Common myeloid progenitor, CD34-positive (primary cell): Measurements from ENCODE around the gene TEX2.

Source experiments
- CTCF ChIA-PET: fragments of 350-600 bp; sonication (Branson Sonifier 250); formaldehyde crosslinking; loops from one replicate; lab custom pipeline; 2021; ENCODE audit warnings: antibody characterized with exemption; lab: Charles Lee
- POLR2A ChIA-PET: fragments of 350-600 bp; sonication (Branson Sonifier 250); formaldehyde crosslinking; loops from one replicate; lab custom pipeline; 2021; ENCODE audit warnings: antibody characterized with exemption; lab: Charles Lee
- DNase-seq, 3 donors: peaks; one replicate each; pipeline versions ENCODE4 v3.0.0 to v3.0.0-alpha.2; 2013
- H3K27ac ChIP-seq, 2 experiments: 1 replicate in 1 of 2; 2 replicates in 1 of 2; pipeline ENCODE4 v1.7.0; 2013; ENCODE audit warnings: inconsistent platforms in 2 of 2, low read length in 2 of 2, mild to moderate bottlenecking in 2 of 2, low read depth in 1 of 2, moderate library complexity in 1 of 2; ENCODE audit not compliant: severe bottlenecking in 2 of 2, insufficient read depth in 1 of 2, poor library complexity in 1 of 2
- H3K27me3 ChIP-seq, 5 experiments: replicated peaks in 2 of 5; 1 replicate in 3 of 5; 2 replicates in 2 of 5; pipeline versions ENCODE4 v1.6.1 to v1.7.0; 2013; ENCODE audit warnings: low read length in 4 of 5, mild to moderate bottlenecking in 2 of 5, moderate library complexity in 2 of 5, inconsistent platforms in 1 of 5; ENCODE audit not compliant: insufficient read depth in 5 of 5, control insufficient read depth in 4 of 5
- H3K36me3 ChIP-seq, 4 experiments: 1 replicate in 2 of 4; 2 replicates in 2 of 4; pipeline versions ENCODE4 v1.6.1 to v1.7.0; 2013; ENCODE audit warnings: low read length in 3 of 4, control low read depth in 1 of 4, mild to moderate bottlenecking in 1 of 4; ENCODE audit not compliant: control insufficient read depth in 4 of 4, insufficient read depth in 4 of 4
- H3K4me1 ChIP-seq, 4 experiments: 1 replicate in 3 of 4; 2 replicates in 1 of 4; pipeline versions ENCODE4 v1.6.1 to v1.7.1; 2013; ENCODE audit warnings: low read length in 3 of 4, mild to moderate bottlenecking in 3 of 4, control low read depth in 1 of 4, inconsistent platforms in 1 of 4, moderate library complexity in 1 of 4; ENCODE audit not compliant: control insufficient read depth in 4 of 4, insufficient read depth in 4 of 4; ENCODE audit errors: control extremely low read depth in 1 of 4
- H3K4me3 ChIP-seq, 7 experiments: 1 replicate in 4 of 7; 2 replicates in 3 of 7; pipeline versions ENCODE4 v1.5.1 to v1.7.0; 2013; ENCODE audit warnings: mild to moderate bottlenecking in 7 of 7, low read length in 6 of 7, moderate library complexity in 6 of 7, inconsistent platforms in 2 of 7, low read depth in 2 of 7, control low read depth in 1 of 7; ENCODE audit not compliant: insufficient read depth in 4 of 7, control insufficient read depth in 1 of 7; ENCODE audit errors: extremely low read depth in 1 of 7
- H3K9me3 ChIP-seq, 5 experiments: 1 replicate in 4 of 5; 2 replicates in 1 of 5; pipeline versions ENCODE4 v1.6.1 to v1.7.1; 2013; ENCODE audit warnings: low read length in 4 of 5, mild to moderate bottlenecking in 2 of 5, inconsistent platforms in 1 of 5, low read depth in 1 of 5, moderate library complexity in 1 of 5; ENCODE audit not compliant: control insufficient read depth in 4 of 5, insufficient read depth in 2 of 5; ENCODE audit errors: control extremely low read depth in 1 of 5
- whole genome bisulfite sequencing: methylation state at CpG from one replicate; pipeline ENCODE4 v1.1.5; 2013; ENCODE audit not compliant: insufficient coverage; 5-methylcytosine and 5-hydroxymethylcytosine counted together

TEX2 gene

GRCh38 chr17:64198331-64199090, 64.5 kb downstream of the TEX2 start:
- H3K4me3 ChIP-seq = no peak overlapping the region
- CTCF ChIA-PET = interaction anchor here (1.0 to 1.9 kb wide), 3 partner anchors 10 to 27 kb away, joined by 3 to 4 read pairs (median 4); no protein-coding TSS in a partner anchor

GRCh38 chr17:64196601-64197000, 66.5 kb downstream of the TEX2 start:
- no peak for DNase-seq
- no peaks in the 10 kb centered on the region for H3K27me3 ChIP-seq
- ChIA-PET CTCF (no interaction called here), POLR2A (no interaction called here)
- H3K9me3 ChIP-seq = peaks cover 0 to 10% (median 2%) of the 10 kb centered on the region in 5 experiments
- no CpG with 5 or more reads among the region's 4 CpGs for WGBS
- H3K36me3 ChIP-seq = peaks cover 7 to 22% (median 12%) of the 10 kb centered on the region in 4 experiments
- no peak overlapping the region for H3K27ac ChIP-seq
- H3K4me3 ChIP-seq = no peak overlapping the region
- H3K4me1 ChIP-seq = peaks cover 7 to 16% (median 13%) of the 10 kb centered on the region in 4 experiments

More at GRCh38 chr17:64198331-64199090, 64.5 kb downstream of the TEX2 start:
- Histone ChIP-seq H3K9me3 (peaks cover 0 to 10% (median 2%) of the 10 kb centered on the region in 5 experiments), H3K4me1 (peaks cover 7 to 17% (median 13%) of the 10 kb centered on the region in 4 experiments), H3K27me3 (no peaks in the 10 kb centered on the region), H3K36me3 (peaks cover under 1 to 6% (median 4%) of the 10 kb centered on the region in 4 experiments), H3K27ac (no peak overlapping the region)
- POLR2A ChIA-PET = no interaction called here
- DNase-seq = no peak
- WGBS = 95% methylated on average over 2 of the region's 5 CpGs

GRCh38 chr17:64193561-64193960, 69.5 kb downstream of the TEX2 start:
- Histone ChIP-seq H3K27me3 (no peaks in the 10 kb centered on the region), H3K36me3 (peaks cover 10 to 34% (median 19%) of the 10 kb centered on the region in 4 experiments)
- CTCF ChIA-PET = interaction anchor here (1.2 to 1.6 kb wide), 5 partner anchors 10 to 187 kb away, joined by 4 to 6 read pairs (median 5); no protein-coding TSS in a partner anchor

GRCh38 chr17:64192589-64192988, 70.5 kb downstream of the TEX2 start:
- Histone ChIP-seq H3K27me3 (no peaks in the 10 kb centered on the region), H3K4me3 (no peak overlapping the region), H3K9me3 (peaks cover 0 to 7% (median 0%) of the 10 kb centered on the region in 5 experiments), H3K36me3 (peaks cover 10 to 37% (median 23%) of the 10 kb centered on the region in 4 experiments), H3K27ac (no peak overlapping the region), H3K4me1 (no peaks in the 10 kb centered on the region)
- no peak for DNase-seq
- ChIA-PET POLR2A (interaction anchor here (2.1 kb wide), 1 partner anchor 46 kb away, joined by 5 read pairs; no protein-coding TSS in a partner anchor), CTCF (interaction anchor here (0.8 to 1.5 kb wide), 3 partner anchors 17 to 297 kb away, joined by 3 to 4 read pairs (median 4); no protein-coding TSS in a partner anchor)
- WGBS = 50% methylated on average over 2 of the region's 3 CpGs

More at GRCh38 chr17:64193561-64193960, 69.5 kb downstream of the TEX2 start:
- Histone ChIP-seq H3K27ac (no peak overlapping the region), H3K4me1 (no peaks in the 10 kb centered on the region), H3K9me3 (peaks cover 0 to 10% (median 2%) of the 10 kb centered on the region in 5 experiments), H3K4me3 (no peak overlapping the region)
- no peak for DNase-seq
- 97% methylated on average over 6 of the region's 9 CpGs for WGBS
- POLR2A ChIA-PET = interaction anchor here (2.1 kb wide), 1 partner anchor 47 kb away, joined by 5 read pairs; no protein-coding TSS in a partner anchor

GRCh38 chr17:64190472-64190871, 72.6 kb downstream of the TEX2 start:
- Histone ChIP-seq H3K4me1 (no peaks in the 10 kb centered on the region), H3K27ac (no peak overlapping the region), H3K27me3 (no peaks in the 10 kb centered on the region), H3K4me3 (no peak overlapping the region), H3K9me3 (no peaks in the 10 kb centered on the region), H3K36me3 (peaks cover 11 to 50% (median 32%) of the 10 kb centered on the region in 4 experiments)
- POLR2A ChIA-PET = no interaction called here
- 89% methylated on average over 5 of the region's 6 CpGs for WGBS
- no peak for DNase-seq
- CTCF ChIA-PET = no interaction called here

GRCh38 chr17:64188088-64188487, 75.0 kb downstream of the TEX2 start:
- Histone ChIP-seq H3K4me3 (no peak overlapping the region), H3K27me3 (no peaks in the 10 kb centered on the region), H3K9me3 (no peaks in the 10 kb centered on the region), H3K36me3 (peaks cover 10 to 40% (median 29%) of the 10 kb centered on the region in 4 experiments), H3K27ac (no peak overlapping the region), H3K4me1 (no peaks in the 10 kb centered on the region)
- DNase-seq = no peak
- CTCF ChIA-PET = no interaction called here
- WGBS = 89% methylated on average over 10 of the region's 15 CpGs
- POLR2A ChIA-PET = no interaction called here
